GM12878 (cell line): ENCODE data around the gene LIMCH1. TPM values are rescaled to one million over a fixed set of nuclear protein-coding genes. Genes with fewer than 3 reads are reported as not detected.

Source experiments
- ATAC-seq: fragments of 200-7000 bp; cut with Tn5 transposase; 3 replicates; pipeline ENCODE4 v1.9.1; 2020; ENCODE audit warnings: mild to moderate bottlenecking, moderate library complexity
- BruUV-seq: library from RNA; stranded (reverse); fragments of 400-500 nt; replicated peaks from 2 replicates; lab custom pipeline; 2021; lab: Mats Ljungman, UMichigan
- CTCF ChIA-PET: fragments of 300-600 bp; sonication (Branson Sonifier 250); formaldehyde crosslinking; extraction: SDS; loops from one replicate; lab custom pipeline; 2021; ENCODE audit warnings: inconsistent platforms; lab: Yijun Ruan, JAX
- POLR2A ChIA-PET: fragments of 350-600 bp; formaldehyde crosslinking; extraction: SDS; loops from one replicate; lab custom pipeline; 2021; ENCODE audit warnings: inconsistent platforms; lab: Charles Lee
- RAD21 ChIA-PET: fragments of 300-600 bp; sonication (Branson Sonifier 250); formaldehyde crosslinking; loops from one replicate; lab custom pipeline; 2023; ENCODE audit warnings: antibody characterized with exemption; ENCODE audit not compliant: unreplicated experiment; lab: Charles Lee
- SMC1A ChIA-PET: fragments of 300-600 bp; sonication (Branson Sonifier 250); formaldehyde crosslinking; loops from one replicate; lab custom pipeline; 2023; ENCODE audit not compliant: unreplicated experiment, uncharacterized antibody; lab: Charles Lee
- DNase-seq: peaks from one replicate; pipeline ENCODE4 v3.0.0-alpha.2; 2011; ENCODE audit warnings: low read depth, low spot score
- FAIRE-seq: peaks from 3 replicates; lab custom pipeline; 2011; peaks lifted over from hg19 to GRCh38; lab: Jason Lieb, UNC
- H2AFZ ChIP-seq: 2 replicates; pipeline ENCODE4 v1.6.0; 2011; ENCODE audit warnings: low read depth, low read length, control low read depth; ENCODE audit not compliant: control insufficient read depth
- H3K27ac ChIP-seq: 2 replicates; pipeline ENCODE4 v1.5.1; 2011; ENCODE audit warnings: control low read depth; ENCODE audit not compliant: control insufficient read depth, insufficient read depth
- H3K27me3 ChIP-seq, 2 experiments: replicated peaks in 1 of 2; 2 replicates each; pipeline versions ENCODE4 v1.6.0 to v1.6.1; 2011; ENCODE audit warnings: low read length in 1 of 2; ENCODE audit not compliant: control insufficient read depth in 2 of 2, insufficient read depth in 2 of 2
- H3K36me3 ChIP-seq, 2 experiments: 2 replicates each; pipeline ENCODE4 v1.5.1; 2011; ENCODE audit warnings: low read length in 1 of 2; ENCODE audit not compliant: control insufficient read depth in 2 of 2, insufficient read depth in 2 of 2
- H3K4me1 ChIP-seq: 2 replicates; pipeline ENCODE4 v1.6.1; 2011; ENCODE audit warnings: mild to moderate bottlenecking, low read length, moderate library complexity, mixed read lengths; ENCODE audit not compliant: control insufficient read depth, insufficient read depth
- H3K4me2 ChIP-seq: 2 replicates; pipeline ENCODE4 v1.6.0; 2011; ENCODE audit warnings: control low read depth; ENCODE audit not compliant: control insufficient read depth, insufficient read depth
- H3K4me3 ChIP-seq: fragments of 200-600 bp; sonication (generic); 2 replicates; pipeline ENCODE4 v1.5.1; 2016
- H3K79me2 ChIP-seq: 2 replicates; pipeline ENCODE4 v1.6.0; 2011; ENCODE audit warnings: low read length; ENCODE audit not compliant: control insufficient read depth, insufficient read depth
- H3K9ac ChIP-seq: 2 replicates; pipeline ENCODE4 v1.8.0; 2011; ENCODE audit warnings: low read length, control low read depth, mixed read lengths; ENCODE audit not compliant: control insufficient read depth, insufficient read depth
- H3K9me3 ChIP-seq: replicated peaks from 3 replicates; pipeline ENCODE4 v1.5.1; 2011; ENCODE audit warnings: mild to moderate bottlenecking, low read length; ENCODE audit not compliant: control insufficient read depth, insufficient read depth
- H4K20me1 ChIP-seq: 2 replicates; pipeline ENCODE4 v1.6.0; 2011; ENCODE audit not compliant: control insufficient read depth, insufficient read depth
- BCL11A ChIP-seq: IDR thresholded peaks from 2 replicates; pipeline ENCODE4 v1.6.1; 2011; ENCODE audit warnings: low read depth, low read length
- BHLHE40 ChIP-seq, 2 experiments: fragments of 450-650 bp in 1 of 2; IDR thresholded peaks; 2 replicates each; pipeline ENCODE4 v1.6.1; 2011 to 2017; ENCODE audit warnings: low read depth in 2 of 2, borderline replicate concordance in 1 of 2, improper control_type of control experiment in 1 of 2, low read length in 1 of 2, mild to moderate bottlenecking in 1 of 2
- CEBPB ChIP-seq, 2 experiments: fragments of 150-350 bp in 1 of 2; IDR thresholded peaks; 2 replicates each; pipeline ENCODE4 v1.6.1; 2012 to 2014; ENCODE audit warnings: low read depth in 2 of 2, low read length in 2 of 2, borderline replicate concordance in 1 of 2, inconsistent platforms in 1 of 2
- CHD4 ChIP-seq: fragments of 200-600 bp; sonication (generic); IDR thresholded peaks from 2 replicates; pipeline ENCODE4 v1.6.1; 2016; ENCODE audit warnings: mild to moderate bottlenecking
- CREM ChIP-seq: IDR thresholded peaks from 2 replicates; pipeline ENCODE4 v1.6.1; 2014; ENCODE audit warnings: antibody characterized with exemption, low read depth
- FOXK2 ChIP-seq: fragments of 450-650 bp; IDR thresholded peaks from 2 replicates; pipeline ENCODE4 v1.6.1; 2017; ENCODE audit warnings: mild to moderate bottlenecking, moderate library complexity
- FOXM1 ChIP-seq: IDR thresholded peaks from 2 replicates; pipeline ENCODE4 v1.6.1; 2012; ENCODE audit warnings: low read depth, mild to moderate bottlenecking, inconsistent platforms, low read length, moderate library complexity
- HDAC6 ChIP-seq: fragments of 200-600 bp; sonication (generic); IDR thresholded peaks from one replicate; pipeline ENCODE4 v1.8.0; 2017; ENCODE audit warnings: antibody characterized with exemption; ENCODE audit not compliant: unreplicated experiment
- HSF1 ChIP-seq: fragments of 150-350 bp; IDR thresholded peaks from 2 replicates; pipeline ENCODE4 v1.6.1; 2014; ENCODE audit warnings: mild to moderate bottlenecking, low read depth, low read length
- IKZF1 ChIP-seq: fragments of 450-650 bp; conservative IDR thresholded peaks from 2 replicates; pipeline ENCODE4 v1.6.1; 2017; ENCODE audit warnings: antibody characterized with exemption, mild to moderate bottlenecking
- IKZF2 ChIP-seq, 2 experiments: fragments of 450-650 bp; IDR thresholded peaks; 2 replicates each; pipeline ENCODE4 v1.6.1; 2017; ENCODE audit warnings: mild to moderate bottlenecking in 2 of 2, moderate library complexity in 2 of 2
- KLF5 ChIP-seq: fragments of 450-650 bp; IDR thresholded peaks from 2 replicates; pipeline ENCODE4 v1.6.1; 2014; ENCODE audit warnings: mild to moderate bottlenecking; ENCODE audit not compliant: partially characterized antibody
- NBN ChIP-seq: fragments of 450-650 bp; IDR thresholded peaks from 2 replicates; pipeline ENCODE4 v1.6.1; 2016
- NFIC ChIP-seq: IDR thresholded peaks from 2 replicates; pipeline ENCODE4 v1.6.1; 2012; ENCODE audit warnings: low read depth, mild to moderate bottlenecking, inconsistent platforms, low read length, moderate library complexity
- NFYB ChIP-seq: IDR thresholded peaks from 2 replicates; pipeline ENCODE4 v1.6.1; 2011; ENCODE audit warnings: low read depth, mild to moderate bottlenecking, low read length, improper control_type of control experiment, moderate library complexity; ENCODE audit not compliant: insufficient read depth
- PKNOX1 ChIP-seq: fragments of 450-650 bp; IDR thresholded peaks from 2 replicates; pipeline ENCODE4 v1.6.1; 2016; ENCODE audit warnings: mild to moderate bottlenecking
- SIN3A ChIP-seq: IDR thresholded peaks from 2 replicates; pipeline ENCODE4 v1.6.1; 2012; ENCODE audit warnings: low read depth, low read length, improper control_type of control experiment
- SMAD5 ChIP-seq: IDR thresholded peaks from 2 replicates; pipeline ENCODE4 v1.6.1; 2016; ENCODE audit warnings: antibody characterized with exemption, low read depth
- WGBS: methylation state at CpG from one replicate; pipeline ENCODE4 v1.1.6; 2016; ENCODE audit warnings: low lambda C conversion rate; ENCODE audit not compliant: insufficient replicate concordance, insufficient coverage; ENCODE audit errors: missing lambda C conversion rate; 5-methylcytosine and 5-hydroxymethylcytosine counted together
- in situ Hi-C: fragments of 300-500 bp; cut with MboI; formaldehyde crosslinking; loops from 9 replicates; pipeline ENCODE4 v1.14.3; 2018; ENCODE audit warnings: mixed read lengths
- intact Hi-C: fragments of 100-400 bp; cut with micrococcal nuclease; formaldehyde crosslinking; loops from one replicate; pipeline ENCODE4 v1.14.2; 2022; ENCODE audit not compliant: unreplicated experiment
- polyA plus RNA-seq, 11 experiments: library from polyadenylated mRNA; depleted of rRNA in 4 of 11; unstranded in 6 of 11; stranded (reverse) in 5 of 11; fragments of >200 nt; fragmentation: Nextera tagmentation in 4 of 11; fragmentation: Illumina TruSeq in 1 of 11; extraction: Ambion mirVana in 4 of 11; extraction: Trizol in 1 of 11; gene quantifications; 1 replicate in 1 of 11; 2 replicates in 10 of 11; pipeline versions ENCODE4 v1.2.1 to v1.2.3, GENCODE V29; 2011 to 2016; ENCODE audit warnings: inconsistent platforms in 2 of 11, missing spikeins in 2 of 11, low read depth in 1 of 11
- total RNA-seq, 4 experiments: library from RNA; depleted of rRNA in 3 of 4; stranded (reverse); fragments of >200 nt in 3 of 4; fragmentation: Illumina TruSeq in 1 of 4; extraction: Trizol in 1 of 4; gene quantifications; 2 replicates each; pipeline versions ENCODE4 v1.2.1 to v1.2.3, GENCODE V29; 2013 to 2021

Gene LIMCH1
- total and polyA plus RNA-seq, 10 of the 15 experiments (the other 5 are each of a cell fraction or from before 2014, with no cell fraction given), result 0.07 to 0.15 TPM; not detected in 8

- TF ChIP-seq NFIC (no peak), SMAD5 (no peak), KLF5 (no peak), IKZF2 (IDR thresholded peaks at IDR 0.05) (no peak), NBN (no peak), CHD4 (no peak), PKNOX1 (no peak), IKZF1 (no peak)
- TF ChIP-seq, all 136 proteins: peak for 0
Observed at GRCh38 chr4:41532336-41532735, 5.6 kb upstream of the LIMCH1 start (continued).

GRCh38 chr4:41532882-41533281, 5.1 kb upstream of the LIMCH1 start:
- CTCF ChIA-PET, result no interaction called here
- intact Hi-C loops, result no loop called here

More at GRCh38 chr4:41532882-41533281, 5.1 kb upstream of the LIMCH1 start:
- WGBS, result 2% methylated on average over 2 of the region's 2 CpGs
- no peak for DNase-seq
- in situ Hi-C loops, result no loop called here
- Histone ChIP-seq H4K20me1 (no peaks in the 10 kb centered on the region), H3K9me3 (no peaks in the 10 kb centered on the region), H3K36me3 (no peaks in the 10 kb centered on the region), H3K27me3 (no peaks in the 10 kb centered on the region; a peak in 1 of 4 replicates), H3K4me3 (no peak overlapping the region), H2AFZ (no peak overlapping the region), H3K27ac (no peak overlapping the region), H3K4me2 (no peak overlapping the region)
- no peak for ATAC-seq
- BruUV-seq, result no TSS peak
- ChIA-PET SMC1A (no interaction called here), POLR2A (no interaction called here), RAD21 (no interaction called here)
- FAIRE-seq, result no peak
- TF ChIP-seq BHLHE40 (IDR thresholded peaks at IDR 0.05; ENCODE audit: borderline replicate concordance in 1 of 2, low read depth in 2 of 2, low read length in 1 of 2), result no peak
- TF ChIP-seq HDAC6, result no peak
- no peak for TF ChIP-seq CREM
- no peak for TF ChIP-seq FOXK2
- no peak for TF ChIP-seq FOXM1
- no peak for TF ChIP-seq NFYB
- no peak for TF ChIP-seq HSF1
- TF ChIP-seq SIN3A, result no peak
- no peak for TF ChIP-seq CEBPB (IDR thresholded peaks at IDR 0.05; ENCODE audit: borderline replicate concordance in 1 of 2, low read depth in 2 of 2, low read length in 2 of 2)
- TF ChIP-seq BCL11A, result no peak
- TF ChIP-seq, all 136 proteins: peak for 0
- no peaks in the 10 kb centered on the region for H3K4me1 ChIP-seq
- H3K9ac ChIP-seq, result no peak overlapping the region
- H3K79me2 ChIP-seq, result no peaks in the 10 kb centered on the region
